Panc1 (cell line): ENCODE results near the gene C2CD3.

Experiments used
- CTCF ChIP-seq: fragments of 450-650 bp; IDR thresholded peaks from 2 replicates; pipeline ENCODE4 v1.5.1; 2017; ENCODE audit warnings: mild to moderate bottlenecking
- POLR2AphosphoS5 ChIP-seq: IDR thresholded peaks from 2 replicates; pipeline ENCODE4 v1.6.1; 2012; ENCODE audit warnings: mild to moderate bottlenecking, low read depth, low read length, moderate library complexity
- REST ChIP-seq, 2 experiments: IDR thresholded peaks; 2 replicates each; pipeline ENCODE4 v1.6.1; 2011 to 2012; ENCODE audit warnings: low read depth in 2 of 2, control low read depth in 1 of 2, low read length in 1 of 2, mild to moderate bottlenecking in 1 of 2, moderate library complexity in 1 of 2; ENCODE audit not compliant: insufficient read depth in 1 of 2
- SIN3A ChIP-seq: IDR thresholded peaks from 2 replicates; pipeline ENCODE4 v1.6.1; 2012; ENCODE audit warnings: low read depth, mild to moderate bottlenecking, low read length, moderate library complexity, borderline replicate concordance; ENCODE audit not compliant: insufficient read depth
- TCF7L2 ChIP-seq: IDR thresholded peaks from 2 replicates; pipeline ENCODE4 v1.6.1; 2011; ENCODE audit warnings: mild to moderate bottlenecking, low read depth, low read length, inconsistent platforms

GRCh38 chr11:74072286-74072685, 98.5 kb downstream of the C2CD3 start:
- TF ChIP-seq CTCF (no peak), REST (IDR thresholded peaks at IDR 0.05; ENCODE audit: insufficient read depth in 1 of 2, low read depth in 2 of 2, low read length in 1 of 2) (no peak), POLR2AphosphoS5 (no peak), TCF7L2 (no peak), SIN3A (no peak)
